Keratinocyte (primary cell): ENCODE data around the gene RAB11FIP3.

Experiments used
- CTCF ChIP-seq, 3 experiments: IDR thresholded peaks in 1 of 3; conservative IDR thresholded peaks in 1 of 3; optimal IDR thresholded peaks in 1 of 3; 2 replicates in 2 of 3; 3 replicates in 1 of 3; pipeline versions ENCODE3 to v1.5.1; 2011; ENCODE audit warnings: low read length in 3 of 3, mild to moderate bottlenecking in 3 of 3, moderate library complexity in 2 of 3, control low read depth in 1 of 3, inconsistent platforms in 1 of 3; ENCODE audit not compliant: insufficient read depth in 2 of 3; ENCODE audit errors: extremely low read depth in 1 of 3
- EZH2 ChIP-seq: IDR thresholded peaks from one replicate; pipeline ENCODE4 v1.6.1; 2012; ENCODE audit warnings: inconsistent platforms, mild to moderate bottlenecking, low read length, moderate library complexity

- TF ChIP-seq CTCF (optimal IDR thresholded peaks at IDR 0.05 in 1 of 3, IDR thresholded peaks at IDR 0.05 in 1 of 3, conservative IDR thresholded peaks at IDR 0.05 in 1 of 3; ENCODE audit: extremely low read depth in 1 of 3, insufficient read depth in 2 of 3, low read length in 3 of 3) (no peak), EZH2 (no peak)
Measured at GRCh38 chr16:525123-525519, 99.7 kb downstream of the RAB11FIP3 start.
